Parathyroid adenoma (tissue), 2 donors: ENCODE measurements around the gene HSD17B2.

ENCODE experiments used
- H2AFZ ChIP-seq: fragments of 300-600 bp; sonication (generic); one replicate; pipeline ENCODE4 v1.7.0; 2017; ENCODE audit warnings: antibody characterized with exemption, mild to moderate bottlenecking
- H3K27ac ChIP-seq: fragments of 300-600 bp; sonication (generic); one replicate; pipeline ENCODE4 v1.7.0; 2017
- H3K27me3 ChIP-seq: fragments of 300-600 bp; sonication (generic); one replicate; pipeline ENCODE4 v1.7.0; 2017; ENCODE audit warnings: low read length; ENCODE audit not compliant: control insufficient read depth, insufficient read depth
- H3K36me3 ChIP-seq: fragments of 300-600 bp; sonication (generic); one replicate; pipeline ENCODE4 v1.7.0; 2017; ENCODE audit warnings: low read length; ENCODE audit not compliant: control insufficient read depth, insufficient read depth
- H3K4me1 ChIP-seq: fragments of 300-600 bp; sonication (generic); one replicate; pipeline ENCODE4 v1.7.0; 2017; ENCODE audit warnings: control low read depth
- H3K4me2 ChIP-seq: fragments of 300-600 bp; sonication (generic); one replicate; pipeline ENCODE4 v1.7.0; 2017; ENCODE audit warnings: low read length
- H3K4me3 ChIP-seq: fragments of 300-600 bp; sonication (generic); one replicate; pipeline ENCODE4 v1.7.0; 2017; ENCODE audit warnings: low read depth, low read length
- H3K79me2 ChIP-seq: fragments of 300-600 bp; sonication (generic); one replicate; pipeline ENCODE4 v1.7.0; 2017; ENCODE audit warnings: control low read depth
- H3K9ac ChIP-seq: fragments of 300-600 bp; sonication (generic); one replicate; pipeline ENCODE4 v1.7.0; 2017; ENCODE audit warnings: mild to moderate bottlenecking
- H3K9me3 ChIP-seq: fragments of 300-600 bp; sonication (generic); one replicate; pipeline ENCODE4 v1.7.0; 2017; ENCODE audit warnings: low read length; ENCODE audit not compliant: control insufficient read depth
- TF ChIP-seq, protein P1 (sequence below): fragments of 300-600 bp; sonication (generic); IDR thresholded peaks from one replicate; pipeline ENCODE4 v1.7.0; 2017; ENCODE audit warnings: antibody characterized with exemption, mild to moderate bottlenecking
- donor health status: primary hyperparathyroidism.

Gene HSD17B2

DNA sequence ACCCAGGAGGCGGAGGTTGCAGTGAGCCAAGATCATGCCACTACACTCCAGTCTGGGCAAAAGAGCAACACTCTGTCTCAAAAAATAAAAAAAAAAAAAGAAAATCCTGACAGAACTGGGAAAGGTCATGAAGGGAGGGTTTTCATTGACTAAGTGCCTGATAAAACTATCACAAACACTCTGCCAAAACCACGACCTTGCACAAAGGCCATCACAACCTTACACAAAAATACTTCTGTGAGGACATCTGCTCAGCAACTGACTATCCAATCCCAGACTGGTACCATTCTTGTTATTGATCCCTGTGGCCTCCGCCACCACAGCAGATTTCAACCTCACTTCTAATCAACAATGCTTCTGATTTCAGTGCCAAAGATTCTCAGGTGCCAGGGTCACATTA lies 94.8 kb downstream of the HSD17B2 start:
- H3K4me3 ChIP-seq: no peak overlapping the region
- no peak overlapping the region for H3K4me2 ChIP-seq
- no peaks in the 10 kb centered on the region for H3K79me2 ChIP-seq
- H2AFZ ChIP-seq: no peak overlapping the region
- no peaks in the 10 kb centered on the region for H3K27me3 ChIP-seq
- H3K9ac ChIP-seq: no peak overlapping the region
- no peaks in the 10 kb centered on the region for H3K36me3 ChIP-seq
- TF ChIP-seq, protein P1, sequence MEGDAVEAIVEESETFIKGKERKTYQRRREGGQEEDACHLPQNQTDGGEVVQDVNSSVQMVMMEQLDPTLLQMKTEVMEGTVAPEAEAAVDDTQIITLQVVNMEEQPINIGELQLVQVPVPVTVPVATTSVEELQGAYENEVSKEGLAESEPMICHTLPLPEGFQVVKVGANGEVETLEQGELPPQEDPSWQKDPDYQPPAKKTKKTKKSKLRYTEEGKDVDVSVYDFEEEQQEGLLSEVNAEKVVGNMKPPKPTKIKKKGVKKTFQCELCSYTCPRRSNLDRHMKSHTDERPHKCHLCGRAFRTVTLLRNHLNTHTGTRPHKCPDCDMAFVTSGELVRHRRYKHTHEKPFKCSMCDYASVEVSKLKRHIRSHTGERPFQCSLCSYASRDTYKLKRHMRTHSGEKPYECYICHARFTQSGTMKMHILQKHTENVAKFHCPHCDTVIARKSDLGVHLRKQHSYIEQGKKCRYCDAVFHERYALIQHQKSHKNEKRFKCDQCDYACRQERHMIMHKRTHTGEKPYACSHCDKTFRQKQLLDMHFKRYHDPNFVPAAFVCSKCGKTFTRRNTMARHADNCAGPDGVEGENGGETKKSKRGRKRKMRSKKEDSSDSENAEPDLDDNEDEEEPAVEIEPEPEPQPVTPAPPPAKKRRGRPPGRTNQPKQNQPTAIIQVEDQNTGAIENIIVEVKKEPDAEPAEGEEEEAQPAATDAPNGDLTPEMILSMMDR: no peak
- H3K27ac ChIP-seq: no peak overlapping the region
- H3K4me1 ChIP-seq: no peaks in the 10 kb centered on the region
- no peaks in the 10 kb centered on the region for H3K9me3 ChIP-seq

DNA sequence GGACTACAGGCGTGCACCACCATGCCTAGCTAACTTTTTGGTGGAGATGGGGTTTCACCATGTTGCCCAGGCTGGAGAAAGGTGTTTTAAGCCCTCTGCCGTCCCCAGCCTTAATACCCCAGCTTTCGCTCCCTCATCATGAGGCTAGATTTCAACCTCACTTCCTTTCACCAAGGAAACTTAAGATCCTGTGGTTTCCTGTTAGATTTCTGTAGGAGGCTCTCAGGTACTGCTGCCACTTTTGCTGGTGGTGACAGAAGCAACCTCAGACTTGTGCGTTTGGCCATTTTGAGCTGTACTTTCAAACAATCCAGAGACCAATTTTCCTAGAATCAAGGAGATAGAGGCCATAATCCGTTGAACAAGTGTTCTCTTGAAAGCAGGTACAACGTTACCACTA lies 98.7 kb downstream of the HSD17B2 start:
- Histone ChIP-seq H3K27ac (no peak overlapping the region), H3K4me1 (peaks cover 9% of the 10 kb centered on the region), H3K79me2 (no peaks in the 10 kb centered on the region), H3K4me3 (no peak overlapping the region), H3K36me3 (no peaks in the 10 kb centered on the region), H3K9ac (no peak overlapping the region), H3K9me3 (no peaks in the 10 kb centered on the region), H3K27me3 (no peaks in the 10 kb centered on the region), H2AFZ (no peak overlapping the region), H3K4me2 (no peak overlapping the region)
- TF ChIP-seq, protein P1: no peak

DNA sequence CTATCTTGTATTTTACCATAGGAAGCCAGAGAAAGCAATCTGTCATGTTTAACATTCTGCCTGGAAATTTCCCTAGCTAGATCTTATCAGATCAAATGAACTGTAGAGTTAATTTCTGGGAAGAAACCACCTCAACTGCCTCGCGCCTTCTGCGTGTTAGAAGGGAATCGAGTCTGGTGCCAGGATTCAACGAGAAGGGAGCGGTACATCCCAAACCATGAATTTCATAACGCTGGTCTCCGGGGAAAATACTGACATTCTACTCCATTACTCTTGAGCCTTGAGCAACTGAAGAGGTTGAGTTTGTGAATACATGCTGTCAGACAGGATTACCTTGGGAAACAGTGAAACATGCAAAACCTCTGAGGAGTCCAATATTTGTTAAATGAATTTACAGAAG lies 99.8 kb downstream of the HSD17B2 start:
- Histone ChIP-seq H3K9me3 (no peaks in the 10 kb centered on the region), H3K79me2 (no peaks in the 10 kb centered on the region), H3K36me3 (no peaks in the 10 kb centered on the region), H3K4me3 (no peak overlapping the region), H3K27ac (no peak overlapping the region), H3K4me1 (peaks cover 9% of the 10 kb centered on the region), H3K27me3 (no peaks in the 10 kb centered on the region), H3K9ac (no peak overlapping the region), H3K4me2 (no peak overlapping the region), H2AFZ (no peak overlapping the region)
- TF ChIP-seq, protein P1: no peak

DNA sequence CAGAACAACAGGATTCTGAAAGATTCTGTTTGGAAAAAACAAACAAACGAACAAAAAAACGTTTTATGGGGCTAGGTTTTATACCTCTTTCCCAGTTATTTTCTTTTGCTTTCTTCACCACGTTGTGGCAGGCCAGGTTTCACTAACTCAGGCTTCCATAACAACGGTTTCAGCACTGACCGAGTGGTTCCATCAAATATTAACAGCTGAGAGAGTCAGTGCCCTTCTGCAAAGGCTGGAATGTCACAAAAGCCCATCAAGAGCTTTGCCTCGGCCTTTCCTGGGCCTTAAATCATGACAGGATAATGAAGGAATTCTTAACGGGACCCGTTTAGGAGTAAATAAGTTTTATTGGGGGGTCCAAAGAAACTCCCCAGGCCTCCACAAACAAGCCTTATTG lies 100.8 kb downstream of the HSD17B2 start:
- no peak overlapping the region for H3K4me2 ChIP-seq
- TF ChIP-seq, protein P1: no peak
- H3K27me3 ChIP-seq: no peaks in the 10 kb centered on the region
- H3K36me3 ChIP-seq: no peaks in the 10 kb centered on the region
- H3K9me3 ChIP-seq: no peaks in the 10 kb centered on the region
- no peak overlapping the region for H3K4me3 ChIP-seq
- no peak overlapping the region for H3K27ac ChIP-seq
- H2AFZ ChIP-seq: no peak overlapping the region
- peaks cover 9% of the 10 kb centered on the region for H3K4me1 ChIP-seq
- H3K79me2 ChIP-seq: no peaks in the 10 kb centered on the region
- no peak overlapping the region for H3K9ac ChIP-seq

DNA sequence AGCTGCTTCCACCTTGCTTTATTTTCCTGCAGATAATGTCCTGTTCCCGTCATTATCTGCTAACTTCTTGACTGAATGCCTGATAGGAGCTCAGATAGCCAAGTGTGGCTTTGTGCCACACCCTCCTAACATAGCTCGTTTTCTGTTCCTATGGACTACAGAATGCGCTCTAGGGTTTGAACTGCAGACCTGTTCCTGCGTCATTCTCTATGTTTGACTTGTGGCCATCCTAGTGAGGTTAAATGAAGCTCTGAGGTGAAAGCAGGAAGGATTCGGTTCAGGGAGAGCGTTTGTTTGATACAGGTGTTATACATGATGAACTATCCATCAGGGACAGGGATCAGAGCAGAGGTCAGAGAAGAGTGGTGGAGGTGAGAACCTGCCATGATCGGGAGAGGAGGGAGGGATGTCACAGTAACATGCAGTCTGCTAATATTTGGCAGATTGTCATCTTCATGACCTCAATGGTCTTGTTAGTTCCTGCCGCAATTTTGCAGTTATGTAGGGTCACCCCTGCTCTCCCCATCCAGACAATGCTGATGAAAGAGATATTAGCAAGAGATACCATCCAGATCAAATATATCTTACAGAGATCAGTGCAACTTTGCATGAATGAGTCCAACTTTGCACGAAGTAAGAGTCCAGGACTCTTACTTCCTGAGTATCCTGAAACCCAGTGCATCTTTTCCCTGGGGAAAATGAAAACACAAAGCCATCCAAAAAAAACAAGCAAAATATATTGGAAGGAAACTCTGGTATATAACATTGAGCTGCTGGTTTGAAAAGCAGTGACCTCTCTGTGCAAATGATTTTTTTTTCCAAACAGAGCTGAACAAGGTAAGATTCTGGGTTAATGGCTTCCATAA lies 102.1 kb downstream of the HSD17B2 start:
- Histone ChIP-seq H3K36me3 (no peaks in the 10 kb centered on the region), H3K9me3 (no peaks in the 10 kb centered on the region), H3K27ac (no peak overlapping the region), H3K79me2 (no peaks in the 10 kb centered on the region), H3K9ac (no peak overlapping the region), H2AFZ (no peak overlapping the region), H3K4me2 (no peak overlapping the region), H3K4me3 (no peak overlapping the region), H3K27me3 (no peaks in the 10 kb centered on the region), H3K4me1 (peaks cover 9% of the 10 kb centered on the region)
- TF ChIP-seq, protein P1: no peak
